ENCODE data around the gene CUZD1. TPM values are rescaled to one million over a fixed set of nuclear protein-coding genes. Genes with fewer than 3 reads are reported as not detected.

CUZD1 gene
- total and polyA plus RNA-seq, 4 donors: 0.29 to 1.5 (median 0.97) TPM

DNA sequence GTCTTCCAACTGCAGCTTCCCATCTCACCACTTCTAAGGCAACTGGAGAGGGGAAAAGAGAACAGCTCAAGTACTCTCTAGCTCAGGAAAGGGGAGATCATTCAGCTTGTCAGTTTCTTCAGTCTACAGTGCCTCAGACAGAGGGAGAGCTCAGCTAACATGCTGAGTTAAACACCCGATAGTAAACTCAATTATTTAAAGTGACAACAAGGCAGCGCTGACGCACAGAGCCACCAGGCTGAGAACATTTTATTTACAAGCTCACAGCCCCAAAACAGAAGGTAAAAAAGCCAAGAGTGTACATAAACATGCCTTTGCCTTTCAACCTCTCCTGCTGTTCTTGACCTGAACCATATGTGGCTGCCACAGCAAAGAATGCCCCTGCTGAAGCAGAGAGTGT, 10.1 kb upstream of the CUZD1 start:
- Histone ChIP-seq H3K27ac (ENCODE audit: low read depth in 1 of 2, low read length in 1 of 2) (no peak overlapping the region), H3K36me3 (ENCODE audit: control insufficient read depth in 4 of 4, insufficient read depth in 4 of 4, low read length in 4 of 4) (peaks cover 0 to 3% (median 0%) of the 10 kb centered on the region in 4 donors), H3K4me3 (no peak overlapping the region), H3K9ac (ENCODE audit: insufficient read depth in 1 of 2, low read length in 2 of 2) (no peak overlapping the region), H3K9me3 (ENCODE audit: control insufficient read depth in 4 of 4, insufficient read depth in 3 of 4, low read length in 3 of 4) (no peaks in the 10 kb centered on the region), H3K4me1 (ENCODE audit: control insufficient read depth in 5 of 5, insufficient read depth in 5 of 5, low read length in 5 of 5) (no peaks in the 10 kb centered on the region), H3K27me3 (ENCODE audit: control insufficient read depth in 3 of 3, insufficient read depth in 3 of 3, low read length in 2 of 3) (no peaks in the 10 kb centered on the region)
- WGBS, 2 donors: 78 to 86% methylated on average over 3 of the region's 3 CpGs
- ATAC-seq (ENCODE audit: insufficient read depth, low FRiP score) (no peak), DNase-seq (no peak)
- no peak for TF ChIP-seq CTCF (IDR thresholded peaks at IDR 0.05; ENCODE audit: control extremely low read depth, extremely low read depth)

- peaks cover 0 to 5% (median 2%) of the 10 kb centered on the region in 4 donors for H3K36me3 ChIP-seq (ENCODE audit: control insufficient read depth in 4 of 4, insufficient read depth in 4 of 4, low read length in 4 of 4)
- WGBS, 2 donors: 90% methylated on average over 5 of the region's 5 CpGs
- TF ChIP-seq CTCF (IDR thresholded peaks at IDR 0.05; ENCODE audit: control extremely low read depth, extremely low read depth): no peak
Measured at GRCh38 chr10:122854648-122855047, 9.0 kb upstream of the CUZD1 start.

DNA sequence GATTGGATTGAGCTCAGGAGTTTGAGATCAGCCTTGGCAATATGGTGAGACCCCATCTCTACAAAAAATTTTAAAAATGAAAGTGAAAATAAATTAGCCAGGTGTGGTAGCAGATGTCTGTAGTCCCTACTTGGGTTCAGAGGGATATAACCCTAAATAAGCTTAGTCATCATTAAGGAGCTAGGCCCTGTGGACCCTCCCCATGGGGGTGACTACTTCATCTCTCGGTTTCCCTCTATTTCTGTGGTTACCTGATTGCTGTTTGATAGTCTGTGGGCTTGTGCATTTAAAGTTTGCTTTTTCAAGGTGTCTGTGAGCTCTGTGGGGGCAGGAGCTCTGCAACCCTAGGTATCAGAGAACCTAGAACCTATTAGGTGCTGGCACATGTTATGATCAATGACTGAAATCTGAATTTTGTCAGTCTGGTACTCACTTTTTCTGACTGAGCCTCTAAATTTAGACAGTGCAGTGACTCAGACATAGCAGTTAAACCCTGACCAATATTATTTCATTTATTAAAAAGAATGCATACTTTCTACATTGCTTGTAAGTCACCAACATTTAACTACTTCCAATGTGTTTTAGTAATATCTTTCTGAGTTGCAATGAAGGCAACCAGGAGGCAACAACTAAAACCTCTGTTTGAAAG, 8.1 kb upstream of the CUZD1 start:
- peaks cover 0 to 5% (median 3%) of the 10 kb centered on the region in 4 donors for H3K36me3 ChIP-seq (ENCODE audit: control insufficient read depth in 4 of 4, insufficient read depth in 4 of 4, low read length in 4 of 4)
- H3K9ac ChIP-seq (ENCODE audit: insufficient read depth in 1 of 2, low read length in 2 of 2): no peak overlapping the region
- no peaks in the 10 kb centered on the region for H3K27me3 ChIP-seq (ENCODE audit: control insufficient read depth in 3 of 3, insufficient read depth in 3 of 3, low read length in 2 of 3)

More at GRCh38 chr10:122854648-122855047, 9.0 kb upstream of the CUZD1 start:
- ATAC-seq (ENCODE audit: insufficient read depth, low FRiP score) (no peak), DNase-seq (no peak)
- Histone ChIP-seq H3K4me3 (no peak overlapping the region), H3K9ac (ENCODE audit: insufficient read depth in 1 of 2, low read length in 2 of 2) (no peak overlapping the region), H3K9me3 (ENCODE audit: control insufficient read depth in 4 of 4, insufficient read depth in 3 of 4, low read length in 3 of 4) (no peaks in the 10 kb centered on the region), H3K4me1 (ENCODE audit: control insufficient read depth in 5 of 5, insufficient read depth in 5 of 5, low read length in 5 of 5) (no peaks in the 10 kb centered on the region), H3K27me3 (ENCODE audit: control insufficient read depth in 3 of 3, insufficient read depth in 3 of 3, low read length in 2 of 3) (no peaks in the 10 kb centered on the region), H3K27ac (ENCODE audit: low read depth in 1 of 2, low read length in 1 of 2) (no peak overlapping the region)

More for the DNA sequence above, 8.1 kb upstream of the CUZD1 start:
- Histone ChIP-seq H3K4me1 (ENCODE audit: control insufficient read depth in 5 of 5, insufficient read depth in 5 of 5, low read length in 5 of 5) (no peaks in the 10 kb centered on the region), H3K9me3 (ENCODE audit: control insufficient read depth in 4 of 4, insufficient read depth in 3 of 4, low read length in 3 of 4) (no peaks in the 10 kb centered on the region), H3K4me3 (no peak overlapping the region), H3K27ac (ENCODE audit: low read depth in 1 of 2, low read length in 1 of 2) (no peak overlapping the region)
- TF ChIP-seq CTCF (IDR thresholded peaks at IDR 0.05; ENCODE audit: control extremely low read depth, extremely low read depth): no peak
- ATAC-seq (ENCODE audit: insufficient read depth, low FRiP score) (no peak), DNase-seq (no peak)
- WGBS, 2 donors: 79 to 91% methylated on average over 1 of the region's 1 CpG

Measured in lung (tissue), 12 donors.